HG02852 (cell line): ENCODE results near the gene DONSON.

Experiments used
- ATAC-seq: cut with Tn5 transposase; IDR thresholded peaks from one replicate; pipeline ENCODE4 v1.9.1; 2021; ENCODE audit warnings: mild to moderate bottlenecking, moderate library complexity; ENCODE audit not compliant: unreplicated experiment

The DONSON gene

GRCh38 chr21:33566514-33566913 is 22.0 kb downstream of the DONSON start:
- ATAC-seq, result no peak

- no peak for ATAC-seq
Measured at GRCh38 chr21:33562389-33562788, 26.1 kb downstream of the DONSON start.

GRCh38 chr21:33561373-33561772 is 27.1 kb downstream of the DONSON start:
- no peak for ATAC-seq

GRCh38 chr21:33560965-33561364 is 27.5 kb downstream of the DONSON start:
- no peak for ATAC-seq

GRCh38 chr21:33559813-33560212 is 28.7 kb downstream of the DONSON start:
- ATAC-seq, result no peak

- no peak for ATAC-seq
Measured at GRCh38 chr21:33558777-33559421, 29.6 kb downstream of the DONSON start.

GRCh38 chr21:33557447-33557846 is 31.0 kb downstream of the DONSON start:
- no peak for ATAC-seq

- no peak for ATAC-seq
Measured at GRCh38 chr21:33554982-33555344, 33.5 kb downstream of the DONSON start.

GRCh38 chr21:33554236-33554981 is 34.1 kb downstream of the DONSON start:
- no peak for ATAC-seq

GRCh38 chr21:33552999-33553598 is 35.4 kb downstream of the DONSON start:
- ATAC-seq, result no peak

- no peak for ATAC-seq
Measured at GRCh38 chr21:33552093-33552998, 36.1 kb downstream of the DONSON start.

- no peak for ATAC-seq
Measured at GRCh38 chr21:33551664-33552063, 36.8 kb downstream of the DONSON start.

- no peak for ATAC-seq
Measured at GRCh38 chr21:33550772-33551660, 37.5 kb downstream of the DONSON start.

GRCh38 chr21:33549848-33550771 is 38.4 kb downstream of the DONSON start:
- ATAC-seq, result no peak

GRCh38 chr21:33546086-33546485 is 42.4 kb downstream of the DONSON start:
- ATAC-seq, result no peak

- no peak for ATAC-seq
Measured at GRCh38 chr21:33544451-33545195, 43.9 kb downstream of the DONSON start.

GRCh38 chr21:33543505-33544129 is 44.9 kb downstream of the DONSON start:
- ATAC-seq, result peak; percentile 8
